PFSK-1 (cell line): ENCODE results near the gene TTLL12.

Experiments
- FOXP2 ChIP-seq: optimal IDR thresholded peaks from 2 replicates; pipeline ENCODE3; 2011; ENCODE audit warnings: borderline replicate concordance, control low read depth, inconsistent platforms; ENCODE audit not compliant: insufficient read depth; ENCODE audit errors: extremely low read length, extremely low read depth
- POLR2AphosphoS5 ChIP-seq: IDR thresholded peaks from 2 replicates; pipeline ENCODE4 v1.6.1; 2012; ENCODE audit warnings: low read depth, mild to moderate bottlenecking, control low read depth, low read length, moderate library complexity
- REST ChIP-seq, 2 experiments: IDR thresholded peaks; 2 replicates each; pipeline versions ENCODE4 v1.6.1 to v1.8.0; 2011 to 2012; ENCODE audit warnings: low read depth in 2 of 2, low read length in 2 of 2, control low read depth in 1 of 2, inconsistent platforms in 1 of 2, mild to moderate bottlenecking in 1 of 2, moderate library complexity in 1 of 2; ENCODE audit not compliant: insufficient read depth in 1 of 2
- SIN3A ChIP-seq: IDR thresholded peaks from 2 replicates; pipeline ENCODE4 v1.6.1; 2012; ENCODE audit warnings: mild to moderate bottlenecking, low read length, moderate library complexity, borderline replicate concordance; ENCODE audit not compliant: insufficient read depth
- TAF1 ChIP-seq: IDR thresholded peaks from 2 replicates; pipeline ENCODE4 v1.6.1; 2012; ENCODE audit warnings: low read length, control low read depth, borderline replicate concordance; ENCODE audit not compliant: insufficient read depth

The TTLL12 gene

GRCh38 chr22:43129426-43130425 is 57.2 kb downstream of the TTLL12 start:
- TF ChIP-seq POLR2AphosphoS5 = no peak
- TF ChIP-seq SIN3A = no peak
- TF ChIP-seq TAF1 = no peak
- no peak for TF ChIP-seq FOXP2
- no peak for TF ChIP-seq REST (IDR thresholded peaks at IDR 0.05; ENCODE audit: insufficient read depth in 1 of 2, low read depth in 2 of 2, low read length in 2 of 2)

GRCh38 chr22:43128928-43129424 is 58.0 kb downstream of the TTLL12 start:
- TF ChIP-seq SIN3A (no peak), POLR2AphosphoS5 (no peak), FOXP2 (no peak), REST (IDR thresholded peaks at IDR 0.05; ENCODE audit: insufficient read depth in 1 of 2, low read depth in 2 of 2, low read length in 2 of 2) (no peak), TAF1 (no peak)

GRCh38 chr22:43128116-43128515 is 58.8 kb downstream of the TTLL12 start:
- no peak for TF ChIP-seq POLR2AphosphoS5
- TF ChIP-seq REST (IDR thresholded peaks at IDR 0.05; ENCODE audit: insufficient read depth in 1 of 2, low read depth in 2 of 2, low read length in 2 of 2) = no peak
- TF ChIP-seq SIN3A = no peak
- TF ChIP-seq TAF1 = no peak
- TF ChIP-seq FOXP2 = no peak

GRCh38 chr22:43127166-43127908 is 59.6 kb downstream of the TTLL12 start:
- TF ChIP-seq SIN3A (no peak), FOXP2 (no peak), REST (IDR thresholded peaks at IDR 0.05; ENCODE audit: insufficient read depth in 1 of 2, low read depth in 2 of 2, low read length in 2 of 2) (no peak), TAF1 (no peak), POLR2AphosphoS5 (no peak)
